Lower leg skin (tissue), 3 donors: ENCODE measurements around the gene BMP6.

ENCODE experiments used
- CTCF ChIP-seq, 3 donors: fragments of 450-650 bp; IDR thresholded peaks; one replicate each; pipeline ENCODE4 v1.5.1; 2016; ENCODE audit warnings: antibody characterized with exemption in 3 of 3, mild to moderate bottlenecking in 3 of 3, moderate library complexity in 2 of 3
- POLR2A ChIP-seq, 2 donors: fragments of 450-650 bp; IDR thresholded peaks; one replicate each; pipeline ENCODE4 v1.6.1; 2016 to 2017; ENCODE audit warnings: antibody characterized with exemption in 2 of 2, mild to moderate bottlenecking in 1 of 2, moderate library complexity in 1 of 2

GRCh38 chr6:7907159-7907558 is 181.3 kb downstream of the BMP6 start:
- TF ChIP-seq CTCF (IDR thresholded peaks at IDR 0.05), result no peak
- TF ChIP-seq POLR2A (IDR thresholded peaks at IDR 0.05), result no peak
